DND-41 (cell line): ENCODE results near the gene ADGRB3.

ENCODE experiments used
- EZH2 ChIP-seq: IDR thresholded peaks from 3 replicates; pipeline ENCODE4 v1.6.1; 2012; ENCODE audit warnings: borderline replicate concordance, low read depth, mild to moderate bottlenecking, moderate library complexity, low read length, inconsistent platforms; ENCODE audit not compliant: severe bottlenecking
- TF ChIP-seq, protein P1 (sequence below): IDR thresholded peaks from 2 replicates; pipeline ENCODE4 v1.5.1; 2012; ENCODE audit warnings: borderline replicate concordance, low read length, moderate library complexity, mild to moderate bottlenecking; ENCODE audit not compliant: poor library complexity, severe bottlenecking; ENCODE audit errors: extremely low read depth

DNA sequence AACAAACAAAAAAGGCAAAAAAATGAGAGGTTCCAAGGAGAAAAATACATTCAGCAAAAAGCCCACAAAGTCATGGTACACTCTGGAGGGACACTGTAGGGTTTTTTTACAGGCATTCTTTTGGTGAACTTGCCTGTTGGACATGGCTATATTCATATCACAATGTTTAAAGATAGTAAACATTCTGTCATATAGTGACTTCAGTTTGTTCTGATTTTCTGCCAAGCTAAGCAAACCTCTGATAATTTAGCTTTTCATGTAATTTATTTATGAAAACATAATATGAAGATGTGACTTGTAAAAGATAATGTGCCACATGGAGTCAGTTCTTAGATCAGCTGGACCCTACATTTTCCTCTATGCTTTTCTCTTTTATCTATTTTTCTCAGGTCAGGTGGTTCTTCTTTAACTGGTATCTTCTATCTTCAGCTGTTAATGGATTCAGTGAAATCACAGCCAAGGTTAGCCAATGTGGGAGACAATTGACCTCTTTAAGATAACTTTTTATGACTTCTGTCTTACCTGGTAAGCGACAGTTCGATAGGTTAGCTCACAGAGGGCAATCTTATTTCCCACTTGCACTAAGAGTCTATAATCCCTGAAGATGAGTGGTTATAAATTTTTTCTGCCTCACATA, 87.9 kb downstream of the ADGRB3 start:
- no peak for TF ChIP-seq EZH2
- TF ChIP-seq, protein P1, sequence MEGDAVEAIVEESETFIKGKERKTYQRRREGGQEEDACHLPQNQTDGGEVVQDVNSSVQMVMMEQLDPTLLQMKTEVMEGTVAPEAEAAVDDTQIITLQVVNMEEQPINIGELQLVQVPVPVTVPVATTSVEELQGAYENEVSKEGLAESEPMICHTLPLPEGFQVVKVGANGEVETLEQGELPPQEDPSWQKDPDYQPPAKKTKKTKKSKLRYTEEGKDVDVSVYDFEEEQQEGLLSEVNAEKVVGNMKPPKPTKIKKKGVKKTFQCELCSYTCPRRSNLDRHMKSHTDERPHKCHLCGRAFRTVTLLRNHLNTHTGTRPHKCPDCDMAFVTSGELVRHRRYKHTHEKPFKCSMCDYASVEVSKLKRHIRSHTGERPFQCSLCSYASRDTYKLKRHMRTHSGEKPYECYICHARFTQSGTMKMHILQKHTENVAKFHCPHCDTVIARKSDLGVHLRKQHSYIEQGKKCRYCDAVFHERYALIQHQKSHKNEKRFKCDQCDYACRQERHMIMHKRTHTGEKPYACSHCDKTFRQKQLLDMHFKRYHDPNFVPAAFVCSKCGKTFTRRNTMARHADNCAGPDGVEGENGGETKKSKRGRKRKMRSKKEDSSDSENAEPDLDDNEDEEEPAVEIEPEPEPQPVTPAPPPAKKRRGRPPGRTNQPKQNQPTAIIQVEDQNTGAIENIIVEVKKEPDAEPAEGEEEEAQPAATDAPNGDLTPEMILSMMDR = no peak
